Mesendoderm (in vitro differentiated cells): Measurements from ENCODE around the gene EPB41L2.
"Not testable (repeated sequence)": the region's sequence is repeated elsewhere in the genome, so short reads cannot be mapped to it uniquely, and the experiment has no call there.

Experiments used
- DNase-seq: peaks from one replicate; pipeline ENCODE4 v3.0.0; 2013
- H2AK5ac ChIP-seq: 2 replicates; pipeline ENCODE4 v1.6.1; 2013; ENCODE audit warnings: low read length, inconsistent platforms
- H2BK120ac ChIP-seq: 2 replicates; pipeline ENCODE4 v1.6.1; 2013; ENCODE audit warnings: low read depth, mild to moderate bottlenecking, low read length, moderate library complexity, mixed read lengths
- H2BK15ac ChIP-seq: replicated peaks from 2 replicates; pipeline ENCODE4 v1.6.1; 2013; ENCODE audit warnings: low read depth, mild to moderate bottlenecking, moderate library complexity
- H2BK5ac ChIP-seq: 2 replicates; pipeline ENCODE4 v1.6.1; 2013; ENCODE audit warnings: low read length, inconsistent platforms
- H3K18ac ChIP-seq: 2 replicates; pipeline ENCODE4 v1.6.1; 2013; ENCODE audit warnings: mild to moderate bottlenecking, low read length, mixed read lengths
- H3K23ac ChIP-seq: one replicate; pipeline ENCODE4 v1.6.1; 2013; ENCODE audit warnings: low read length
- H3K27ac ChIP-seq: 2 replicates; pipeline ENCODE4 v1.5.1; 2013; ENCODE audit warnings: low read depth, mild to moderate bottlenecking, inconsistent platforms, low read length, moderate library complexity
- H3K27me3 ChIP-seq: 2 replicates; pipeline ENCODE4 v1.6.1; 2013; ENCODE audit warnings: low read length, control low read depth, mild to moderate bottlenecking, inconsistent platforms; ENCODE audit not compliant: insufficient read depth, poor library complexity
- H3K36me3 ChIP-seq: 2 replicates; pipeline ENCODE4 v1.6.1; 2013; ENCODE audit warnings: low read length, inconsistent platforms; ENCODE audit not compliant: control insufficient read depth, insufficient read depth
- H3K4ac ChIP-seq: one replicate; pipeline ENCODE4 v1.6.1; 2013; ENCODE audit warnings: low read depth, mild to moderate bottlenecking, low read length, moderate library complexity
- H3K4me1 ChIP-seq: 2 replicates; pipeline ENCODE4 v1.6.1; 2013; ENCODE audit warnings: low read depth, low read length, inconsistent platforms; ENCODE audit not compliant: control insufficient read depth
- H3K4me2 ChIP-seq: 2 replicates; pipeline ENCODE4 v1.6.1; 2013; ENCODE audit warnings: low read length
- H3K4me3 ChIP-seq: 2 replicates; pipeline ENCODE4 v1.5.1; 2013; ENCODE audit warnings: mild to moderate bottlenecking, low read length
- H3K56ac ChIP-seq: one replicate; pipeline ENCODE4 v1.6.1; 2013; ENCODE audit warnings: low read length
- H3K79me1 ChIP-seq: 2 replicates; pipeline ENCODE4 v1.6.1; 2013; ENCODE audit warnings: low read length, inconsistent platforms
- H3K79me2 ChIP-seq: 2 replicates; pipeline ENCODE4 v1.6.1; 2013; ENCODE audit warnings: mild to moderate bottlenecking, low read length; ENCODE audit not compliant: control insufficient read depth, insufficient read depth
- H3K9ac ChIP-seq: 2 replicates; pipeline ENCODE4 v1.6.1; 2013; ENCODE audit warnings: low read length, inconsistent platforms
- H4K5ac ChIP-seq: one replicate; pipeline ENCODE4 v1.6.1; 2013; ENCODE audit warnings: low read length
- H4K8ac ChIP-seq: one replicate; pipeline ENCODE4 v1.6.1; 2013; ENCODE audit warnings: low read depth, mild to moderate bottlenecking, control low read depth, low read length, moderate library complexity
- WGBS: extraction: QIAGEN DNeasy Blood & Tissue Kit; methylation state at CpG from one replicate; pipeline ENCODE4 v1.1.7; 2013; ENCODE audit warnings: low lambda C conversion rate, missing lambda C conversion rate; ENCODE audit not compliant: insufficient coverage; ENCODE audit errors: extremely low coverage; 5-methylcytosine and 5-hydroxymethylcytosine counted together

The EPB41L2 gene

DNA sequence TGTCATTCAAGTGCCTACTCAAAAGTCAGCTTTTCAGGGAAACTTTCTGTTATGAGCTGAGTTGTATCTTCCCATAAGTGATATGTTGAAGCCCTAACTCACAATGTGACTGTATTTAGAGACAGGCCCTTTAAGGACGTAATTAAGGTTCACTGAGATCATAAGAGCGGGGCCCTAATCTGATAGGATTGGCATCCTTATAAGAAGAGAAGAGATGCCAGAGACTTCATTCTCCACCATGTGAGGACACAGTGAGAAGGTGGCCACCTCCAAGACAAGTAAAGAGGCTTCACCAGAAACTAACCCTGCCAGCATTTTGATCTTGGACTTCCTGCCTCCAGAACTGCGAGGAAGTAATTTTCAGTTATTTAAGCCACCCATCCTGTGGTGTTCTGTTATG, 248.5 kb downstream of the EPB41L2 start:
- no peak overlapping the region for H3K18ac ChIP-seq

DNA sequence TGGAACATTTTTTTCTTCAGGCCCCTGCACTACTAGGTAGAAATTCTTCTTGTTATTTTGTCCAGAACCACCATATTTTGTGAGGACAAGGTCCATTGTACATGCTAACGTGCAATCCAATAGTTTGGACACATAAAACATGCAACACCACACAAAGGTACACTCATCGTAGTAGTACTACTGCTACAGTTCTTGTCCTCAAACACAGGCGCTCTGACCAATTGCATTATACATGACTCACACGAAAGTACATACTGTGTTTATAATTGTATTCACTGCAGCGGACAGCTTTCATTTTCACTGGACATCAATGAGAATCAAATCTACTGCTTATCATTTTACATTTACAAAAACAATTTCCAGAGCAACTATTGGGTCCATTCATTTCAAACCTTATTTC, 251.1 kb downstream of the EPB41L2 start:
- Histone ChIP-seq H3K27ac (no peak overlapping the region), H2BK5ac (no peak overlapping the region), H4K5ac (no peak overlapping the region), H3K79me1 (no peaks in the 10 kb centered on the region), H3K18ac (no peak overlapping the region), H3K4me1 (no peaks in the 10 kb centered on the region), H2BK120ac (no peak overlapping the region), H3K9ac (no peak overlapping the region), H4K8ac (no peak overlapping the region), H2BK15ac (no peak overlapping the region), H3K27me3 (no peaks in the 10 kb centered on the region), H2AK5ac (no peak overlapping the region), H3K4me2 (no peak overlapping the region), H3K4me3 (no peak overlapping the region), H3K23ac (no peak overlapping the region), H3K79me2 (no peaks in the 10 kb centered on the region), H3K56ac (no peak overlapping the region), H3K4ac (no peak overlapping the region), H3K36me3 (no peaks in the 10 kb centered on the region)
- no peak for DNase-seq
- WGBS = no CpG with 5 or more reads among the region's 5 CpGs

More for the DNA sequence above, 248.5 kb downstream of the EPB41L2 start:
- Histone ChIP-seq H3K79me2 (no peaks in the 10 kb centered on the region), H4K8ac (no peak overlapping the region), H3K27me3 (no peaks in the 10 kb centered on the region), H3K4ac (no peak overlapping the region), H3K27ac (no peak overlapping the region), H3K36me3 (no peaks in the 10 kb centered on the region), H3K79me1 (no peaks in the 10 kb centered on the region), H2AK5ac (no peak overlapping the region), H3K4me1 (no peaks in the 10 kb centered on the region), H2BK120ac (no peak overlapping the region), H3K56ac (no peak overlapping the region), H3K23ac (no peak overlapping the region), H3K4me2 (no peak overlapping the region), H2BK15ac (no peak overlapping the region), H3K4me3 (no peak overlapping the region), H4K5ac (no peak overlapping the region), H3K9ac (no peak overlapping the region), H2BK5ac (no peak overlapping the region)
- no peak for DNase-seq
- WGBS = no CpG with 5 or more reads among the region's 3 CpGs

DNA sequence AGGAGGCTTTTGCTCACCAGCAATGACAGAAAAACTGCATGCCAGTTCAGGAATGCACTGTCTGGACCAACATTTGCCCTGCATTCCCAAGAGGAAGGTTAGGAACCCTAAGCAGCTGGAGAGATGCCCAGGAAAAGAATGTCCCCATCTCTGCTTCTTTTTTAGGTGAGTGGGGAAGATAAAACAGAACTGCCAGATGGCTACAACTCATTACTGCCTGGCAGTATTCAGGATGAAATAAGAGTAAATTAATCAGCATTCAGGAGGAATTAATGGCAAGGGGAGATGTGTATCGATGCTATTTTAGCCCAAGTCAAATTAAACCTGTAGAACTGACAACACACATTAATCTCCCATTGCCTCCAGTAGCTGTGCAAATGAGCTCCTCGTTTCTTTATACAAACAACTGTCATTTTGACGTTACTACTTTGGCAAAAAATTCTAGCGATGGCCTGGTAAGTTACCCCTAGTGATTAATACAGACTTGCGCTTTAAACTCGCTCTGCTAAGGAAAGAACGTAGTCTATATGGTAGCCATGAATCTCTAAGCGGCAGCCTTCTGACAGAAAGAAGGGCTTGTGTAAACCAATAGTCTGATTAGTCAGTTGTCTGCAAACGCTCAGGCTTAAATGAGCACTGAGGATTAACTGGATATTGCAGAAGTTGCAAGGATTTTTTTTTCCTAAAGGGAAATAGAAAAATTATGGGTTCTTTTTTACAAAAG, 252.6 kb downstream of the EPB41L2 start:
- H4K8ac ChIP-seq = no peak overlapping the region
- H3K79me1 ChIP-seq = no peaks in the 10 kb centered on the region
- H4K5ac ChIP-seq = no peak overlapping the region
- no peak overlapping the region for H3K9ac ChIP-seq
- no peaks in the 10 kb centered on the region for H3K27me3 ChIP-seq
- no peak overlapping the region for H3K4ac ChIP-seq
- H3K27ac ChIP-seq = no peak overlapping the region
- H3K23ac ChIP-seq = no peak overlapping the region
- no peak overlapping the region for H2BK15ac ChIP-seq
- WGBS = no CpG with 5 or more reads among the region's 9 CpGs
- H3K36me3 ChIP-seq = no peaks in the 10 kb centered on the region
- no peaks in the 10 kb centered on the region for H3K4me1 ChIP-seq
- no peak for DNase-seq
- no peak overlapping the region for H3K56ac ChIP-seq
- H2AK5ac ChIP-seq = no peak overlapping the region
- no peak overlapping the region for H3K4me3 ChIP-seq
- H3K4me2 ChIP-seq = no peak overlapping the region
- no peak overlapping the region for H2BK5ac ChIP-seq
- H3K18ac ChIP-seq = no peak overlapping the region
- no peaks in the 10 kb centered on the region for H3K79me2 ChIP-seq
- H2BK120ac ChIP-seq = no peak overlapping the region

DNA sequence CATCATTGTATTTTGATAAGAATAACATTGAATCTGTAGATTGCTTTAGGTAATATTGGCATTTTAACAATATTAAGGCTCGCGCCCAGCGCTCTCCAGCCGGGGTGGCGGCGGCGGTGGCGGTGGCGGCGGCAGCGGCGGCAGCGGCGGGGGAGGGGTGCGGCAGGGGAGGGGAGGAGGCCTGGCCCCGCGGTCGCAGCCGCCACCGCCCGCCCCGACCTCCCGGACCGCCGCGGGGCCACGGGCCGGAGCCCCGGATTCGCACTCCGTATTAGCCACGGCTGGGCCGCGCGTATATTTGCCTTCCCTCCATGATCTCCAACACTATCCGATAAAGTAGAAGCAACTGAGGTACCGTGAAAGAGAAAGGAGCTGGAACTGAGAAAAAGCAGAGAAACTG, 261.7 kb downstream of the EPB41L2 start:
- not testable (repeated sequence) for H3K27ac ChIP-seq, H2BK5ac ChIP-seq, H3K56ac ChIP-seq, H3K4me3 ChIP-seq, H3K9ac ChIP-seq, H3K79me1 ChIP-seq, H2BK15ac ChIP-seq, H3K18ac ChIP-seq, H3K36me3 ChIP-seq, H3K4ac ChIP-seq, DNase-seq, H3K79me2 ChIP-seq, H4K5ac ChIP-seq, H2BK120ac ChIP-seq, H2AK5ac ChIP-seq, H3K4me1 ChIP-seq, H4K8ac ChIP-seq, H3K27me3 ChIP-seq, H3K4me2 ChIP-seq, H3K23ac ChIP-seq
- no CpG with 5 or more reads among the region's 37 CpGs for WGBS

DNA sequence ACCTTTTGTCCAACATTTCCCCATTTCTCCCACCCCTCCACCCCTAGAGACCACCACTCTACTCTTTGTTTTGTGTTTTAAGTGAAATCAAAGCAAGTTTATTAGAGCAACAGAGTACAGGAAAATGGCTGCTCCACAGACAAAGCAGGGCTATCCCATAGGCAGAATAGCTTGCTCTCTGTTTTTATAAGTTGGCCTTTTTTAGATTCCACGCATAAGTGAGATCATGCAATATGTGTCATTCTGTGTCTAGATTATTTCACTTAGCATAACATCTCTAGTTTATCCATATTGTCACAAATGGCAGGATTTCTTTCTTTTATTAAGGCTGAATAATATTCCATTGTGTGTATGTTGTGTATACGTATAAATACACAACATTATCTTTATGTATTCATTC, 266.0 kb downstream of the EPB41L2 start:
- Histone ChIP-seq H2AK5ac (no peak overlapping the region), H4K8ac (no peak overlapping the region), H3K79me2 (no peaks in the 10 kb centered on the region), H3K4me3 (no peak overlapping the region), H3K9ac (no peak overlapping the region), H3K56ac (no peak overlapping the region), H3K36me3 (no peaks in the 10 kb centered on the region), H2BK5ac (no peak overlapping the region), H3K27ac (no peak overlapping the region), H3K79me1 (no peaks in the 10 kb centered on the region), H3K4me1 (no peaks in the 10 kb centered on the region), H3K4ac (no peak overlapping the region), H3K27me3 (no peaks in the 10 kb centered on the region), H2BK120ac (no peak overlapping the region), H3K4me2 (no peak overlapping the region), H3K23ac (no peak overlapping the region), H2BK15ac (no peak overlapping the region), H4K5ac (no peak overlapping the region), H3K18ac (no peak overlapping the region)
- WGBS = no CpG with 5 or more reads among the region's 2 CpGs
- no peak for DNase-seq

DNA sequence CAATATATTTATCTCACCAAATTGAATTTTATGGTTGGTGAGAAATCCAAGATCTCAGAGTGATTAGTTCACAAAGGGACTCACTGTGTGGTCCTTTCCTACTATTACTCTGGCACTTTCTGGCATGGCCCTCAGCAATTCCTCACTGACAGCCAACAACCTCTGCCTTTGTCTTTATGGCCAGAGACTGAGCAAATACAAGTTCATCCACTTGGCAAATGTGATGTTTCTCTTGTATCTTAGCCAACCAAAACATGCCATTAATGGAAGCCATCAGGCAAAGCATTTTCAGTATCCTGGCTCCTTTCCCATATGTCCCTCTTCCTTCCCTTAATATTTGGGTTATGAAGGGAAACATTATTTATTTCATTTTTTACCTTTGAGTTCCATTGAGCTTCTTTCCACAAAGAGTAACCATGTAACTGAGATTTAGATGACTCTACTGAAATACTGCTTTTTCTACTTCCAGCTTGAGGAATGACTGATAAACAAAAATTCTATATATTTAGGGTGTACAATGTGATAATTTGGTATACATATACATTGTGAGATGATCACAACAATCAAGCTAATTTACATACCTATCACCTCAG, 266.6 kb downstream of the EPB41L2 start:
- no peak overlapping the region for H3K9ac ChIP-seq
- H2BK120ac ChIP-seq = no peak overlapping the region
- no peaks in the 10 kb centered on the region for H3K27me3 ChIP-seq
- H2AK5ac ChIP-seq = no peak overlapping the region
- H3K4me1 ChIP-seq = no peaks in the 10 kb centered on the region
- H3K4me3 ChIP-seq = no peak overlapping the region
- H3K36me3 ChIP-seq = no peaks in the 10 kb centered on the region
- no peak overlapping the region for H4K8ac ChIP-seq
- no peak overlapping the region for H3K56ac ChIP-seq
- H2BK15ac ChIP-seq = no peak overlapping the region
- no peak overlapping the region for H3K18ac ChIP-seq
- no peaks in the 10 kb centered on the region for H3K79me2 ChIP-seq
- H3K23ac ChIP-seq = no peak overlapping the region
- no peak overlapping the region for H3K4me2 ChIP-seq
- peak; percentile 37 for DNase-seq
- no peak overlapping the region for H4K5ac ChIP-seq
- no peak overlapping the region for H3K27ac ChIP-seq
- no peak overlapping the region for H2BK5ac ChIP-seq
- H3K79me1 ChIP-seq = no peaks in the 10 kb centered on the region
- H3K4ac ChIP-seq = no peak overlapping the region
